Transverse colon (tissue), 4 donors: ENCODE results near the gene NCBP3.

Experiments
- EP300 ChIP-seq: sonication (generic); formaldehyde crosslinking; IDR thresholded peaks from one replicate; pipeline ENCODE4 v1.6.1; 2017; ENCODE audit warnings: antibody characterized with exemption, low read depth
- POLR2A ChIP-seq: fragments of 450-650 bp; IDR thresholded peaks from one replicate; pipeline ENCODE4 v1.6.1; 2016; ENCODE audit warnings: antibody characterized with exemption, mild to moderate bottlenecking, moderate library complexity
- POLR2AphosphoS5 ChIP-seq, 3 donors: sonication (generic); formaldehyde crosslinking; IDR thresholded peaks; one replicate each; pipeline ENCODE4 v1.6.1; 2016; ENCODE audit warnings: antibody characterized with exemption in 3 of 3
- TF ChIP-seq, protein P1 (sequence below), 5 experiments: fragments of 200-600 bp in 3 of 5; fragments of 450-650 bp in 2 of 5; sonication (generic) in 3 of 5; IDR thresholded peaks; 1 replicate in 2 of 5; 2 replicates in 3 of 5; pipeline ENCODE4 v1.5.1; 2016 to 2017; ENCODE audit warnings: antibody characterized with exemption in 5 of 5, inconsistent platforms in 3 of 5, mild to moderate bottlenecking in 2 of 5, moderate library complexity in 1 of 5

DNA sequence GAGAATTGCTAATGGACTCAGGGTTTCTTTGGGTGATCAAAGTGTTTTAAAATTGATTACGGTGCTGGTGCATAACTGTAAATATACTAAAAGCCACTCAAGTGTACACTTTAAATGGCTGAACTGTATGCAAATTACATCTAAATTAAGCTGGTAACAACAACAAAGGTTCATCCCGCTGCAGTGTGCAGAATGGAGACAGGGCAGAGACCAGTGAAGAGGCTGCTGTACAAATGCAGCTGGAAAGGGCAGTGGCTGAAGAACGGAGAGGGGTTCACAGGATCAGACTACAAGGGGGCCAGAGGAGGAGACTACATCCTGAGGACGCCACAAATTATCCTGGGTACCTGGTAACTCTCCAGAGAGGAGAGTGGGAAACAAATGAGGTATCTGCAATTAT, 36.0 kb downstream of the NCBP3 start:
- TF ChIP-seq, protein P1, sequence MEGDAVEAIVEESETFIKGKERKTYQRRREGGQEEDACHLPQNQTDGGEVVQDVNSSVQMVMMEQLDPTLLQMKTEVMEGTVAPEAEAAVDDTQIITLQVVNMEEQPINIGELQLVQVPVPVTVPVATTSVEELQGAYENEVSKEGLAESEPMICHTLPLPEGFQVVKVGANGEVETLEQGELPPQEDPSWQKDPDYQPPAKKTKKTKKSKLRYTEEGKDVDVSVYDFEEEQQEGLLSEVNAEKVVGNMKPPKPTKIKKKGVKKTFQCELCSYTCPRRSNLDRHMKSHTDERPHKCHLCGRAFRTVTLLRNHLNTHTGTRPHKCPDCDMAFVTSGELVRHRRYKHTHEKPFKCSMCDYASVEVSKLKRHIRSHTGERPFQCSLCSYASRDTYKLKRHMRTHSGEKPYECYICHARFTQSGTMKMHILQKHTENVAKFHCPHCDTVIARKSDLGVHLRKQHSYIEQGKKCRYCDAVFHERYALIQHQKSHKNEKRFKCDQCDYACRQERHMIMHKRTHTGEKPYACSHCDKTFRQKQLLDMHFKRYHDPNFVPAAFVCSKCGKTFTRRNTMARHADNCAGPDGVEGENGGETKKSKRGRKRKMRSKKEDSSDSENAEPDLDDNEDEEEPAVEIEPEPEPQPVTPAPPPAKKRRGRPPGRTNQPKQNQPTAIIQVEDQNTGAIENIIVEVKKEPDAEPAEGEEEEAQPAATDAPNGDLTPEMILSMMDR (IDR thresholded peaks at IDR 0.05): no peak
- no peak for TF ChIP-seq POLR2A
- no peak for TF ChIP-seq EP300
- no peak for TF ChIP-seq POLR2AphosphoS5 (IDR thresholded peaks at IDR 0.05)
